ENCODE measurements around the gene SLX1A.
"Not testable (repeated sequence)": the region's sequence is repeated elsewhere in the genome, so short reads cannot be mapped to it uniquely, and the experiment has no call there.

SLX1A gene

DNA sequence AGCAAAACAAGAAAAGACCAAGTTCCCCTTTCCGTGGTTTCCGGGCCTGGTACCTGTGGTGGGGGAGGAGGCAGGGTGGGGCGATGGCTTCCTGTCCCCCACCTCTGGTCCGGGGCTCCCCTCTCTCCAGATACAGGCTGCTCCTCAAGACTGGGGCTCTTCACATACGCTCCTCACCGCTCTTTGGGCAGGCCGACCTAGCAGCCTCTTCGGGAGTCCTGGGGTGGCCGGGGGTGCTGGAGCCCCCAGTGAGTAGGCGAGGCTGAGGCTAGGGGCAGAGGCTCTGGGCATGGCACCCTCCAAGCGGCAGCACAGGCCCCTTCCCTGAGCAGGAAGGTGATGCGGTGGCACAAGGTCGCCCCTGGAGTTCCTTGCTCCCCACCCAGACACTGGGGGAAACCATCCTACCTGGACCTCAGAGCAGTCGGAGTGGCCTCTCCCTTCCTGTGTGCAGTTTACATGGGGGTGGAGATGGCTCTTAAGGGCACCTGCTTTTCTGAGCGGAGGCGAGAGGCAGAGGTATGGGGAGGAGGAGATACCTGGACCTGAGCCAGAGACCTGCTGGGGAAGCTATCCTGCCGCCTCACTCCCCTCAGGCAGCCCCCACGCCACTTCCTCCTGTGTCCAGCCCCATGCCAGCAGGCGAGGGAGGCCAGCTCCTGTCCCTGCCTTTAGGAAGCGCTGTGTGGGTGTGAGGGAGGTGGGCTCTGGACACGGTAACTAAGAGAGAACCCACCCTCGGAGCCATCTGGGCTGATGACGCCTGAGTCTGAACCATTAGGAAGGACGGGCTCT is 9.4 kb upstream of the SLX1A start:
- DNase-seq (ENCODE audit: low spot score): peak; percentile 46

GRCh38 chr16:30184891-30185682 is 8.6 kb upstream of the SLX1A start:
- DNase-seq (ENCODE audit: low spot score): no peak

- no peak for DNase-seq (ENCODE audit: low spot score)
These were observed 7.8 kb upstream of the SLX1A start for GRCh38 chr16:30185683-30186421.

- DNase-seq (ENCODE audit: low spot score): peak; percentile 48
These were observed 7.3 kb upstream of the SLX1A start for GRCh38 chr16:30186444-30186781.

- DNase-seq (ENCODE audit: low spot score): peak; percentile 83
These were observed 6.7 kb upstream of the SLX1A start for GRCh38 chr16:30186782-30187555.

DNA sequence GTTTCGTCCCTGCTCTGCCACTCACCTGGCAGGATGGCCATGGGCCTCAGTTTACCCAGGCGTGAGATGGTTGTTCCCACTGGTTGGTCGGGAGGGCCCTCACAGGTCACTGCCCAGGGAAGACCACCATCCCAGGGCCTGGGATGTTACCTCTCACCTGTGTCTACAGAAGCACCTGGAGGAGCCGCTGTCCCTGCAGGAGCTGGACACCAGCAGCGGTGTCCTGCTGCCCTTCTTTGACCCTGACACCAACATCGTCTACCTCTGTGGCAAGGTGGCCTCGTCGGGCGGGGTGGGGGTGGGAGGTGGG is 6.2 kb upstream of the SLX1A start:
- no peak for DNase-seq (ENCODE audit: low spot score)

- DNase-seq (ENCODE audit: low spot score): no peak
These were observed 5.6 kb upstream of the SLX1A start for GRCh38 chr16:30187971-30188561.

DNA sequence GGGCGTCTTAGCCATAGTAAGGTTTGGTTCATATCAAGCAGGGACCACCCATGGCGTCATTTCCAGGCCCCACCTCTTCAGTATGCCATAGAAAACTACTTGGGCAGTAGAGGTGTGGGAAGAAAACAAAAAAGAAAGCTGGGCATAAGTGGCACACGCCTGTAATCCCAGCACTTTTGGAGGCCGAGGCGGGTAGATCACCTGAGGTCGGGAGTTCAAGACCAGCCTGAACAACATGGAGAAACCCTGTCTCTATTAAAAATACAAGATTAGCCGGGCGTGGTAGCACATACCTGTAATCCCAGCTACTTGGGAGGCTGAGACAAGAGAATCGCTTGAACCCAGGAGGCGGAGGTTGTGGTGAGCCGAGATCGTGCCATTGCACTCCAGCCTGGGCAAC is 2.5 kb upstream of the SLX1A start:
- DNase-seq (ENCODE audit: low spot score): not testable (repeated sequence)

GRCh38 chr16:30193098-30193497 is 577 bp upstream of the SLX1A start:
- not testable (repeated sequence) for DNase-seq (ENCODE audit: low spot score)

GRCh38 chr16:30194172-30194925 is 674 bp downstream of the SLX1A start:
- DNase-seq (ENCODE audit: low spot score): not testable (repeated sequence)

DNA sequence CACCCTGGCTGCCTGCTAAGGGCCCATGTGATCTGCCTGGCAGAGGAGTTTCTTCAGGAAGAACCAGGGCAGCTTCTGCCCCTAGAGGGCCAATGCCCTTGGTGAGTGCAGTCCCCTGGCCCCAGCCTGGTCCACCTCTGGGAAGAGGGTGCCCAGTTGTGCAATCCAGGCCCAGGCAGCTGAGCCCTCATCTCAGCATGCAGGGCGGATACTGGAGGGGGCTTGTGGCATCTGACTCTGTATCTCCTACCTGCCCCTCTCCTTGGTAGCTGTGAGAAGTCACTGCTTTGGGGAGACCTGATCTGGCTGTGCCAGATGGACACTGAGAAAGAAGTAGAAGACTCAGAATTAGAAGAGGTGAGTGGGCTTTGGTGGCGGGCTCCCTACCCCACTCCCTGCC is 3.3 kb downstream of the SLX1A start:
- DNase-seq (ENCODE audit: low spot score): not testable (repeated sequence)

DNA sequence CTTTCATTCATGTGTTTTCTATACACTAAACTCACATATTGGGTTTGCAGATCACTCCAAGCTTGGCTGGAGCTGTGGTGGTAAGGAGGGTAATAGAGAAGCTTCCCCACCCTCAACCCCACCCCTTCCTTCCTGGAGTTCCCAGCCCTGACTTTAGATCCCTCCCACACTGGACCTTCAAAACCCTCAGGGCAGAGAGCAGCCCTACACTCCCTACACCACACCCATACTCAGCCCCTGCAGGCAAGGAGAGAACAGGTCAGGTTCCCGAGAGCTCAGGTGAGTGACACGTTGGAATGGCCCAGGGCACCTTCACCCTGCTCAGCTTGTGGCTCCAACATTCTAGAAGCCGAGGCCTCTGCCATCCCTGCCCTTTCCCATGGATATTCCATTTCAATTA is 5.4 kb downstream of the SLX1A start, which contains the start of gene SULT1A3:
SULT1A3 (plus strand) TSS at position 207 of the 400 bp plus-strand sequence. CDS start 1,474 bp downstream, outside the sequence.
- DNase-seq (ENCODE audit: low spot score): not testable (repeated sequence)

DNA sequence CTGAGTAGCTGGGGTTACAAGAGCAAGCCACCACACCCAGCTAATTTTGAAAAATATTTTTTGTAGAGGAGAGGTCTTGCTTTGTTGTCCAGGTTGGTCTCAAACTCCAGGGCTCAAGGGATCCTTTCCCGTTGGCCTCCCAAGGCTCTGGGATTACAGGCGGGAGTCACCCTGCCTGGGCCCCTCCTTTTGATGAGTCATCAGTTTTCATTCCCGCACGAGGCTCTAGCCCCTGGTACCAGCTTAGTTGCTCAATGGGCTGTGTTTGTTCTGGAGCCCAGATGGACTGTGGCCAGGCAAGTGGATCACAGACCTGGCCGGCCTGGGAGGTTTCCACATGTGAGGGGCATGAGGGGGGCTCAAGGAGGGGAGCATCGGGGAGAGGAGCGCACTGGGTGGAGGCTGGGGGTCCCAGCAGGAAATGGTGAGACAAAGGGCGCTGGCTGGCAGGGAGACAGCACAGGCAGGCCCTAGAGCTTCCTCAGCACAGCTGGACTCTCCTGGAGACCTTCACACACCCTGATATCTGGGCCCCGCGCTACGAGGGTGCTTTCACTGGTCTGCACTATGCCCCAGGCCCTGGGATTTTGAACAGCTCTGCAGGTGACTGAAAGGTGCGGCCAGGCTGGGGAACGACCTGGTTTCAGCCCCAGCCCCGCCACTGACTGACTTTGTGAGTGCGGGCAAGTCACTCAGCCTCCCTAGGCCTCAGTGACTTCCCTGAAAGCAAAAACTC is 6.1 kb downstream of the SLX1A start:
- not testable (repeated sequence) for DNase-seq (ENCODE audit: low spot score)

DNA sequence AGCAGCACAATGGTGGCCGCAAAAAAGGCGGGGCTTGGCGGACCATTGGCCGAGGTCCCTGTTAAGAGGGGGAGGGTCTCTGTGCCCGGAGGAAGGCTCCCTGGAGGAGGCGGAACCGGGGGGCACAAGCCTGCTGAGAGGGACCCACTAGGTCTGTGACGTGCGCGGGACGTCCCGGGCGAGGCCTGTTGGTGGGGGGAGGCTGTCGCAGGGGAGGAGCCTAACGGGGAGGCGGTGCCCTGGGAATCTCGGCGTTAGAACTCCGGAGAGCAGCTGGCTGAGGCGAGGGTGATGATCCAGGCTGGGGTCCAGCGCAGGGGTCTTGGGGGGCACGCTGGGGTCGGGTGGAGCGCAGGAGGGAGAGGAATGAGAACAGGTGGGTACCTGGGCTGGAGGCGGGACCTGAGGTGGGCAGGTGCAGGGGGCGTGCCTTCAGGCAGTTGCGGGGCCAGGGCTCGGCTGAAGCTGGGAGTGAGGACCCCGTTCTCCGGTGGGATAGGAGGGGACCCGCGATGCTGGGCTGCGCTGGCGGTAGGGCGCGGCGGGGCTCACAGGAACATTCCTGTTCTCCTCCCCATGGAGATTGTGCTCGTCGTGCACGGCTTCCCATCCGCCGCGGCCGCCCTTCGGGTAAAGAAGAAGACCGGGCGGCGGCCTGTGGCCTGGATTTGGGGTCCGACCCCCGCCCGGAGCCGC is 12.0 kb downstream of the SLX1A start:
- DNase-seq (ENCODE audit: low spot score): not testable (repeated sequence)

GRCh38 chr16:30206252-30206651 is 12.6 kb downstream of the SLX1A start:
- DNase-seq (ENCODE audit: low spot score): not testable (repeated sequence)

- DNase-seq (ENCODE audit: low spot score): not testable (repeated sequence)
These were observed 13.5 kb downstream of the SLX1A start for GRCh38 chr16:30207063-30207704.

- not testable (repeated sequence) for DNase-seq (ENCODE audit: low spot score)
These were observed 15.4 kb downstream of the SLX1A start for GRCh38 chr16:30209032-30209431.

DNA sequence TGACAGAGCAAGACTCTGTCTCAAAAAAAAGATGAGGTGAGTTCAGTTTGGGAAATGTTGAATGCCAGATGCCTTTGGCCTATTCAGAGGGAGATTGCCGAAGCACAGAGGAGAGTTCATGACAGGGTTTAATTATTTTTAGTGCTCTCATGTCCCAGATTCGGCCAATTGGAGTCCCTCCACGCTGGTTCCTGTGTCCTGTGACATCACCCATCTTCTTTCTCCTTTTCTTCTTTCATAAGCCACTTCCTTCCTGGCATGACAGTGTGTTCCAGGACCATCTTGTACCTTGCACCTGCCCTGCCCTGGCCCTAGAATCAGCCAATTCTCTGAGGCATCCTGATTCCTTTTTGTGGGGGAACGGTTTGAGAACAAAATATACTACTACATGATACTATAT is 17.7 kb downstream of the SLX1A start:
- DNase-seq (ENCODE audit: low spot score): not testable (repeated sequence)

DNA sequence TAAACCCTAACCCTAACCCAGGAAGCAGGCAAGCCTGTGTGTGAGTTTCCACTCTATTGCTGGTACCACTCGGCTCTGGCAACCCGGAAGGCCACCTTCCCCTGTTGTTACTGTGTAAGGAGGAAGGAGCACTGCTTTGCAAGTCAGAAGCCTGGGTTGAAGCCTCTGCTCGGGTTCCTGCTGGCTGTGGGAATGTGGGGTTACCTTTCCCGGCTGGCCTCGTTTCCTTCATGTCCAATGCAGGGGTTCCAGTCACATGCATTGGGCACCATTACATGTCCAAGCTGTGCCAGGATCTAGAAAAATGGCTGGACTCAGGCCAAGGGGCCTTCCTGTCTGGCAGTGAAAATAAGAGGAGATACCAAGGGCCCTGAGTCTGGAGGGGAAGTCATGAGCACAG is 23.4 kb downstream of the SLX1A start:
- DNase-seq (ENCODE audit: low spot score): not testable (repeated sequence)
